GM06990 (cell line): Measurements from ENCODE around the gene CRIP3.

Source experiments
- DNase-seq: peaks from one replicate; pipeline ENCODE4 v3.0.0-alpha.2; 2011; ENCODE audit not compliant: insufficient read length; ENCODE audit errors: extremely low read depth
- H3K27me3 ChIP-seq: replicated peaks from 2 replicates; pipeline ENCODE4 v1.6.0; 2011; ENCODE audit warnings: low read length; ENCODE audit not compliant: control insufficient read depth, insufficient read depth
- H3K36me3 ChIP-seq: 2 replicates; pipeline ENCODE4 v1.5.1; 2011; ENCODE audit warnings: low read length; ENCODE audit not compliant: control insufficient read depth, insufficient read depth
- H3K4me3 ChIP-seq: replicated peaks from 2 replicates; pipeline ENCODE4 v1.5.1; 2011; ENCODE audit warnings: low read depth, mild to moderate bottlenecking, control low read depth, low read length
- CTCF ChIP-seq: IDR thresholded peaks from 2 replicates; pipeline ENCODE4 v1.5.1; 2011; ENCODE audit warnings: low read length, control low read depth, mild to moderate bottlenecking, inconsistent platforms; ENCODE audit not compliant: insufficient read depth, poor library complexity, severe bottlenecking

CRIP3 gene

GRCh38 chr6:43295456-43295855 is 13.2 kb downstream of the CRIP3 start:
- DNase-seq, result no peak
- Histone ChIP-seq H3K27me3 (no peaks in the 10 kb centered on the region; the same call in 1 of the 2 replicates), H3K36me3 (no peaks in the 10 kb centered on the region), H3K4me3 (no peak overlapping the region)
- TF ChIP-seq CTCF, result no peak

GRCh38 chr6:43294536-43294935 is 14.1 kb downstream of the CRIP3 start:
- H3K4me3 ChIP-seq, result no peak overlapping the region
- DNase-seq, result no peak
- H3K27me3 ChIP-seq, result no peaks in the 10 kb centered on the region; the same call in 1 of the 2 replicates
- no peak for TF ChIP-seq CTCF
- H3K36me3 ChIP-seq, result no peaks in the 10 kb centered on the region

GRCh38 chr6:43293698-43294097 is 14.9 kb downstream of the CRIP3 start:
- H3K36me3 ChIP-seq, result no peaks in the 10 kb centered on the region
- TF ChIP-seq CTCF, result no peak
- DNase-seq, result no peak
- no peak overlapping the region for H3K4me3 ChIP-seq
- no peaks in the 10 kb centered on the region; the same call in 1 of the 2 replicates for H3K27me3 ChIP-seq

GRCh38 chr6:43292763-43293318 is 15.8 kb downstream of the CRIP3 start:
- no peaks in the 10 kb centered on the region for H3K36me3 ChIP-seq
- H3K4me3 ChIP-seq, result no peak overlapping the region
- no peak for DNase-seq
- no peaks in the 10 kb centered on the region; the same call in 1 of the 2 replicates for H3K27me3 ChIP-seq
- no peak for TF ChIP-seq CTCF

- no peaks in the 10 kb centered on the region for H3K36me3 ChIP-seq
- TF ChIP-seq CTCF, result no peak
- no peak for DNase-seq
- H3K27me3 ChIP-seq, result no peaks in the 10 kb centered on the region; the same call in 1 of the 2 replicates
- H3K4me3 ChIP-seq, result no peak overlapping the region
These were observed 16.3 kb downstream of the CRIP3 start for GRCh38 chr6:43292341-43292740.

GRCh38 chr6:43291708-43292107 is 16.9 kb downstream of the CRIP3 start:
- DNase-seq, result no peak
- Histone ChIP-seq H3K36me3 (no peaks in the 10 kb centered on the region), H3K27me3 (no peaks in the 10 kb centered on the region; the same call in 1 of the 2 replicates), H3K4me3 (no peak overlapping the region)
- no peak for TF ChIP-seq CTCF
